Activated T-cell treated with anti-CD3 and anti-CD28 coated beads for 24 hours (primary cell): ENCODE data around the gene SHOC2.
A peak's percentile ranks its signal among the peaks of the same experiment; 100 is the strongest.

Source experiments
- DNase-seq: peaks from one replicate; pipeline ENCODE4 v3.0.0-alpha.2; 2020; ENCODE audit warnings: low read depth

SHOC2 gene

DNA sequence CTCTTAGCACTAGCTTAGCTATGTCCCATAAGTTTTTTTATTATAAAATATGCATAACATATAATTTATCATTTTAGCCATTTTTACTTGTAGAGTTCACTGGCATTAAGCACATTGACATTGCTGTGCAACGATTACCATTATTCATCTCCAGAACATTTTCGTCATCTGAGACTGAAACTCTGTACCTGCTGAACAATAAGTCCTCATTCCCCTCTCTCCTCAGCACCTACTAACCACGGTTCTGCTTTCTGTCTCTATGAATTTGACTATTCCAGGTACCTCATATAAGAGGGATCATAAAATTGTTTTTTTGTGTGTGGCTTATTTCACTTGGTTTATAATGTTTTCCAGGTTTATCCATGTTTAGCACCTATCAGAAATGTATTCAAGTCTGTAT lies 64.1 kb downstream of the SHOC2 start:
- DNase-seq, result no peak

DNA sequence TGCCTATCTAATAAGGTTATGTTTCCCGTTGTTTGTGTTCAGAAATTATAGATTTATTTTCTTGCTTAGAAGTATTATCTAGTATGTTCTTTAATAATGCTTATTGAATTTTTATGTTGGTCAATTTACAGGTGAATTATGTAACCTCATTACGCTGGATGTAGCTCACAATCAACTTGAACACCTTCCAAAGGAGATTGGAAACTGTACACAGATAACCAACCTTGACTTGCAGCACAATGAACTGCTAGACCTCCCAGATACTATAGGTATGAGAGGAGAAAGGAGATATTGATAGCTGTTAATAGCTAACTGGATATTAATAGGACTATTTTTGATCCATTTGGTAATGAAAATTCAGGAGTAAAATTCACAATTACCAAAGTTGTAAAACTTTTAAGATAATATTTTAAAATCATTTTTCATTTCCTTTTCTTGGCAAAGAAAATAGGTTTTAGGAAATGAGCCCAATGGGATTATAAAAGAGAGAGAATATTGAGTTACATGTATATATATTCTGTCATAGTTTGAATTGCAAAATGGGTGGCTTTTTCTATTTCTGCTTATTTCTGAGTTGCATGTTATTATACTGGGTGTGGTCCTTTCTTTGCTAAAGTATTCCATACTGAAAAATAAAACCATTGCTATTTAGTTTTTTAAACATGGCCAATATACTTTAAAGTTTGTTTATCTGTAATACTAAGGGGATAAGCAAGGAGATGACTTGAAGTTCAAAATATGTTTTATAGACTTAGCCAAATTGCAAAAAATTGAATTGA lies 66.3 kb downstream of the SHOC2 start:
- no peak for DNase-seq

DNA sequence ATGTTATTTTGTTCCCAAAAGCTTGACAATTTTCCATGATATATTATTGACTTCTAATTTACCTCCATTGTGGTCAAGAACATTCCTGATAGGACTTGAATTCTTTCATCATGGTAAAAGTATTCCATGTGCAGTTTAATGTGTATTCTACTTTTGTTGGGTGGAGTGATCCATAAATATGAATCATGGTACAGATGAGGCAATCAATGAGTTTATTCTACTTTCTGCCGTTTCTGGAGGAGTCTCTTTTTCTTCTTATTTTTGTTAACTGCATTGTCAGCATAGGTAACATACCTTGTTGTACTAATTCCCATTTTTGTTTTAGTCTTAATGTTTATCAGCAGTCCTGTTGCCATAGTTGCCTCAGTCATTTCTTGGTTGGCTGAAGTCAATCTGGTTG lies 69.6 kb downstream of the SHOC2 start:
- DNase-seq, result no peak

DNA sequence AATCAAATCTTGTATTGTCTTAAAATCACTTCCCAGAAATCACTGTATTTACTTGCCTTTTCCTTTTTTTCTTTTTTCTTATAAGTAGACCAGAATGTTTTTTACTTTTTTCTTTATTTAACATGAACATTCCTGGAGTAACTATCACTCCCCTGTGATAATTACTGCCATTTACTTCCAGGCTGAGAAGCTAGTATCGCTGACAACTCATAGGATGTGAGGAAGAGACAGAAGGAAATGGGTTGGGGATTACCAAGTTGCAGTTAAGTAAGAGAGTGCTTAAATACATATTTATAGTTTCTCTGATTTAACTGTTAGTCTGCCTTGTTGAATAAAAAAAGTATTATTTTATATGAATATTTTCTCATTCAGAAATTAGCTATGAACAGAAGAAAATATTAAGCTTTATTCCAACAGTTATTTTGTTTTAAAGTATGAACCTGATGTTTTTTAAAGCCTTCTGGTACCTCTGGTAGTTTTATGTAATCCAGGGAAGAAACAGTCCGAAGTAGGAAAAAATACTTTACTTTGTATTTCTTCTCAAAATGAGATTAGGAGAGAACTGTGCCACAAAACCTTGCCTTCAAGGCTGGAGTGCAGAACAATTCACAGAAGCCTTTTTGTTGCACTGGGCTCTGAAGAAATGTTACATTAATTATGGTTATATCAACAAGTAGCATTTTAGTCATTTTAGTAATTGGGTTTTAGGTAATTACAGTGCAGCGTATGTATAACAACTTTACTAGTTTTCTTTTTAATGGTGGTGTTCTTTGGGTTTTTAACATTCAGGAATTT lies 72.8 kb downstream of the SHOC2 start:
- DNase-seq, result no peak

DNA sequence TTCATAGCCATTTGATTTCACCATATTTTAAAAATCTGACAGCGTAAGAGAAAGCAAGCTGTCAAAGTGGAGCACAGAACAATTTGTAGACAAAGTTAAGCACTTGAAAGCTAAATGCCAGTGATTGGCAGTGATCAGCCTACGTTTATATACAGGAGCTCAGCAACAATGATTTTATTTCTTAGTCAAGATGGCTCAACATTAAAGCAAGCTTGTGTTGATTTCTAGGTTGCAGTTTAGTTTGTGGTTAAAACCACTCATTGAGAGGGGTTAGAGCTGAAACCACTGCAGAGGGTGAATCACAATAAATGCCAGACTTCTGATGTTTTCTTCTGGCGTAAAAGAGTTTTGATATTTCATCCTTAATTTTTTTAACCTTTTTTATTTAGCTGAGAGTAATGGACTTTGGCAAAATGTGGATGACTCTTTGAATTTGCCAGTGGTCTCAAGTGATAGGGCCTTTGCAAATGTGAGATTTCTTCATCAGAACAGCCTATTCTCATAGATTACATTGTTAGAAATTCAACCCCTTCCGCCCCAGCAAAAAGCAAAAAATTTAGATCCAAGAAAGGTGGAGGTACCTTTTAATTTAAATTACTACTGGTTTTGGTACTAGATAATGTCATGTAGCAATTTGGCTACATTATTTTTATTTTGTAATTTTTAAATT lies 73.8 kb downstream of the SHOC2 start:
- DNase-seq, result peak; percentile 4

DNA sequence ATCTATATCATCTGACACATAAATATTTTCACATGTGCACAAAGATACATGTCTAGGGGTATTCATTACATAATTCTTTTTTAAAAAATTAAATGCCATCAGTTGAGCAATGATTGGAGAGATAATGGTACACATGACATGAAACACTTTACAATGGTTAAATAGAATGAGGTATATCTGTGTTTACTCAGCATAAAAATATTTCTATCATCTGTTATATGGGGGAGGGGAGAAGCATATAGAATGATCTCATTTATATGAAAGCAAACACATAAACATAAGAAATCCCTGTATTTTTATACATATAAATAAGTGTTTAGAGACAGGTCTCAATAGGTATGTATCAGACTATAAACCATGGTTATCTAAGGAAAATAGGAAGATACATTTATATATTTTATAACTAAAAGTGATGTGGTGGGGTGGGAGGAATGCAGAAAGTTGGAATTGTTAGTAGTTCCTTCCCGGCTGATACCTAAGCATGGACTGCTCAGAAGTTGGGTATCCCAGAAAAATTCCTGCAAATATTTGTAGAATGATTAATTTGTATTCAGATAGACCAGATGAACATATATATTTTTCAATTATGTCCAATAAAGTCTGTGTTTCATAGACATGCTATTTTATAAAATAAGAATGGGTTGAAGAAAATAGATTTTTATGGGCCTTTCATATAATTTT lies 75.1 kb downstream of the SHOC2 start:
- DNase-seq, result no peak

DNA sequence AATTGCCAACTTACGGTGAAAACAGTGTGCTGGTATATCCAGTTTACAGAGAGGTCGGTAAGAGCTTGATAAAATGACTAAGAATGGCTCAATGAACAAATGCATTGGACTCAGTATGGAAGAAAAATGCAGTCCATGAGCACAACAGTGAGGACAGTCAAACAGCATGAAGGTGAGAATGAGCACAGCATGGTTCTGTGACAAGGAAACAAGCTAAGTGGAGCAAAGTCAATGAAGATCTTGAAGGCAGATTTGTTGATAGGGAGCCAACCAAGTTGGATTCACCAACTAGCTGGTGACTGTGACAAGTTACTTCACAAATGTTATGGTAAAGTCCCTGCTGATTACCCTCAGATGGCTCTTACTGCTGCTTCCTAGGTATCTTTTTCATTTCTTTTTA lies 75.9 kb downstream of the SHOC2 start:
- no peak for DNase-seq

DNA sequence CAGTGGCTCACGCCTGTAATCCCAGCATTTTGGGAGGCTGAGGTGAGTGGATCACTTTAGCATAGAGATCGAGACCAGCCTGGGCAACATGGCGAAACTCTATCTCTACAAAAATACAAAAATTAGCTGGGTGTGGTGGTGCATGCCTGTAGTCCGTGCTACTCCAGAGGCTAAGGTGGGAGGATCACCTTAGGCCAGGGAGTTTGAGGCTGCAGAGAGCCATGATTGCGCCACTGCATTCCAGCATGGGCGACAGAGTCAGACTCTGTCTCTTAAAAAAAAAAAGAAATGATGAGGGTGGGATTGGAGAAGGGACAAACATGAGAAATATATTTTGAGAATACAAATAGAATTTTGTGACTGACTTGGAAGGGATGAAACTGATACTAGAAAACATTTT lies 76.9 kb downstream of the SHOC2 start:
- DNase-seq, result no peak

DNA sequence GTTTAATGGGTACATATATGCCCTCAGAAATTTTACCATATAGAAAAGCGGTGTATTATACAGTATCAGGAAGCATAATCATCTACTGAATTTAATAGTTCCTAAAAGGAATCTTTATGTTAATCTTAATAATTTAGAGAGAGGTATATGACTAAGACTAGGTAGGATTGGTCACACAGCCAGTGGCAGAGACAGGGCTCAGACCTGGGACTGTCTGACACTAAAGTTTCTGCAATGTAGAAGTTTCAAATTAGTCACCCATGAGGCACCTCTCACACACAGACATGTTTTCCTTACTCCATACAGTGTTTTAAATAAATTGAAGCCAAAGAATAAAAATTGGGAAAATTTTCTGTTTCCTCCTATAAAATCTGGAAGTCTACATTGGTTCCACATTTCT lies 84.6 kb downstream of the SHOC2 start:
- no peak for DNase-seq

DNA sequence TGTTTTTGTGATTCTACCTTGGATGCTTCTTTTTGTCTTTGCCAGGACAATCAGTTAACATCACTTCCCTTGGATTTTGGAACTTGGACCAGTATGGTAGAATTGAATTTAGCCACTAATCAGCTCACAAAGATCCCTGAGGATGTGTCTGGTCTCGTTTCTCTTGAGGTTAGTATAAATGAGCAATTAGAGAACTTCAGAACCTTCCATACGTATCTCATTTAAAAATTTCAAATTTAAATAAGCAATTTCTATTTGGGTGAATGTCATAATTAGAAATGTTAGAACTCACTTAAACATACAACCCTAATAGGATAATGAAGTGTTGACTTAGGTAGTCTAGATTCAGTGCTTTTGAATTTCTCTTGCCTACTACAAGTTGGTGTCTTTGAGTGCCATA lies 88.1 kb downstream of the SHOC2 start:
- DNase-seq, result no peak

DNA sequence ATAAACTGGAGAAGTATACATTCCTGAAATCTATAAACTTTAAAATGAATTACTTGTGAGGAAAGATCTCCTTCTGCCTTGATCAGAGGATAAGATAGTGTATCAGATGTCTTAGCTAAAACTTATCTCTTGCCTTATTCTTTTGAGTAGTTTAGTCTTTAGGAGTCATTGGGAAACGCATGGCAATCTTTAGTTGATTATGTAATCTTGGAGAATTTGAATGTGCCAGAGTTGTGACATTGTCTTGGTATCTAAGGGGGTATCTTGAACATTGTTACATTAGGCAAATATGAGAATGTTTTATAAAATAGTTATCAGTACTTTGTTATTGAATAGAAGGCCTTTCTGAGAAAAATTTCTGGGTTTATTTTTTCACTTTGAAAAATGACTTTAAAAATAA lies 95.8 kb downstream of the SHOC2 start:
- DNase-seq, result no peak

DNA sequence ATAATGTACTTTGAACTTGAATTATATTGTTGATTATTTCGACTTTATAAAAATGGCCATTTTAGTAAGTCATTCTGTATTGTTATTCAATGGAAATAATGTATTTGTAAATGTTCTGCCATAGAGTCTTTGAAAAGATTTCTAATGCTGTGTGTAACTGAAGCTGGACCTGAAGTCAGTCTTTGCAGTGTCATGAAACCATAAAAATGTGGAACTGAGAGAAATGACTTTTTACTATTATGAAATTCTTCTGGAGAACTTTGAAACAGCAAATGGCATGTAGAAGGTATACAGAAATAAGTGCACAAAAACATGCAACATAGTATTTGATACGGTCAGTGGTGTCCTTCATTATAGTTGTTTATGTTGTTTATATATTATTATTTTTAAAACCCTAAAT lies 97.7 kb downstream of the SHOC2 start:
- no peak for DNase-seq

DNA sequence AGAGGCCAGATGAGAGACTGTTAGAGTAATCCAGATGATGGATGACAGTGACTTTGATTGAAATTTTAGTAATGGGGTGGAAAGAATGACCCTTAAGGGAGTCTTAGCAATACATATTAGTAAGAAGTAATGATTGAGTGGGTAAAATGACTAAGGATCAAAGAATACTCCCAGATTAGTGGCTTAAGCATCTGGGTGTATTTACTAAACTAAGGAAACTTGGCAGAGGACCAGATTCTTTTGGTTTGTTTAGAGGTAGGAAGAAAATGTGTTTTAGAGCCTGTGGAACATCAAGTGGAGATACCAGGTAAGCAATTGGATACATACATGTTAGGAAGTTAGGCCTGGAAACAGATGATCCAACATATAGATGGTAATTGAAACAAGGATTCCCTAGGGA lies 98.6 kb downstream of the SHOC2 start:
- no peak for DNase-seq

DNA sequence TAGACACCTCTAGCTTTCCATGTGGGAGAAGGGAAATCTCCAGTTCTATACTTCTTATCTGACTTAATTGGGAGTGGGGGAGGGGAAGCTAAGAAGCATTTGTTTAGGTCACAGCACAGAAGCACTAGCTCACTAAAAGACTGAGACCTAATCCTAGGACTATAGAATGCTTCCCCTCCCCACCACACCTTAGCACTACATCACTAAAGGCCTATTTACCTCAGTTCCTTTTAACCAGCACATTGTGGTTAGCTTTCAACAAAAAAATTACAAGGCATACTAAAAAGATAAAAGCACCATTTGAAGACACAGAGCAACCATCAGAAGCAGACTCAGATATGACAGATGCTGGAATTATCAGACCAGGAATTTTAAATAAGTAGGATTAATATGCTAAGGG lies 103.7 kb downstream of the SHOC2 start:
- DNase-seq, result no peak

DNA sequence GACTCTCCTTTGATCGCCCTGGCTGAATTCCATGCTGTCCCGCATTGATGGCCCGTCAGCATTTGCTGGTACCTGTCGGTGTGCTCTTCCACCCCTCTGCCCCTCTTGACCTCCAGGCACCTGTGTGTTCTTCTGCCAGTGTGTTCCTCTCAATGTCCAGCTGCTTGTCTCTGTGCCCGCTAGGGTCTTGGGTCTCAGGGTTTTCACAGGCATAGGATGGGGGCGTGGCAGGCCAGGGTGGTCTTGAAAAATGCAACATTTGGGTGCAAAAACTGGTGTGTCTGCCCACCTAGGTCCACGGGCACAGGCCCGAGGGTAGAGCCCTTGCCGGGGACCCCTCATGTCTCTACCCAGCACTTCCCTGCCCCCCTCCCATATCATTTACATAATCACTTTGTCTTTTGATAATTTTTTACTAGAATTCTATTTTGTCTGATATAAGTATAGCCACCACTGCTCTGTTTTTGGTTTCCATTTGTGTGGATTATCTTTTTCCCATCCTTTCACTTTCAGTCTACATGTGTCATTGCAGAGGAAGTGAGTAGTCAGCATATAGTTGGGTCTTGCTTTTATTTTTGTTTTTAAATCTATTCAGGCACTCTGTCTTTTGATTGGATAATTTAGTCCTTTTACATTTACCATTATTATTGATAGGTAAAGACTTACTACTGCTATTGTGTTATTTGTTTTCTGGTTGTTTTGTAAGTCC lies 110.8 kb downstream of the SHOC2 start:
- DNase-seq, result no peak

DNA sequence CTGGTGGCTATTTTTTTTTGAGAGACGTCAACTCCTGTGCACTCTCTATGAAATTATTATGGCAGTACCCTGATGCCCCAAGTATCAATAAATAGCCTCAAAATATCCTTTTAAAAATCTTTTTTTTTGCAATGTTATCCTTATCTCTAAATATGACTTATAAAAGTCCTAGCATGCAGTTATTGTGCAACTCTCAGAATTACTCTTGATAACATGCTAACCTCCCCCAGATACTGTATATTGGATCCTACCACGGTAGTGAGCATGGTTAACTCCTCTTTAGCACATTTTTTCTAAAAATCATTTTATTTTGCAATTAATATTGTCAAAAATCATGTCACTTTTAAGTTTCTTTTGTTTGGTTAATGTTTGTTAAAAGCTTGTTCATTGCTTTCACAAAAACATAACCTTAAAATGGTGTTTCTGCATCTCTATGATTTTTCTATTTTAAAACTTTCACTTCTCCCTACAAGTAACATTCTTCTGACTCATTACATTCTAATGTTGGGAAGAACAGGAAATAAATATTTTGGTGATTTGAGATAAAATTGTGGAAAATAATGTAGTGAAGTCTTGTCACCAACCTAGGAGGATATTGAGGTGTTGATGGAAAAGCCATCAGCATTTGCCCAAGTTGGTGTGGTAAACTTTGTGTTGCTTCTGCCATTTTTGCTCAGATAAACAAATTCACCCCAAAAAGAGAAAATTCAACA lies 115.3 kb downstream of the SHOC2 start:
- DNase-seq, result no peak

DNA sequence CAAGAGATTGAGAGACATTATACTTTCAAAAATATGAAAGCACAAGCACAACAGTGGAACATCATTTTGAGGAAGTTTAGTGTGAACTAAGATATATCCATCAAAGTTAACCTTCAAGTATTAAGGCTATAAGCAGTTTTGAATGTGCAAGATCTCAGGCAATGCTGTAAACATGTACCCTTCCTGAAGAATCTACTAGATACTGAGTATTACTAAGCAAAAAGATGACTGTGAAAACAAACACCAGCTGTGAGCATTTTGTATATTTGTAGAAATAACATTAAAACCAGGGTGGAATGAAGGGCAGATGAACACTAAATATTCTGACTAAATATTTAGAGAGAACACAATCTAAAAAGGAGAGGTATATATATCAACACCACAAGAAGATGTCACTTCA lies 116.1 kb downstream of the SHOC2 start:
- no peak for DNase-seq

DNA sequence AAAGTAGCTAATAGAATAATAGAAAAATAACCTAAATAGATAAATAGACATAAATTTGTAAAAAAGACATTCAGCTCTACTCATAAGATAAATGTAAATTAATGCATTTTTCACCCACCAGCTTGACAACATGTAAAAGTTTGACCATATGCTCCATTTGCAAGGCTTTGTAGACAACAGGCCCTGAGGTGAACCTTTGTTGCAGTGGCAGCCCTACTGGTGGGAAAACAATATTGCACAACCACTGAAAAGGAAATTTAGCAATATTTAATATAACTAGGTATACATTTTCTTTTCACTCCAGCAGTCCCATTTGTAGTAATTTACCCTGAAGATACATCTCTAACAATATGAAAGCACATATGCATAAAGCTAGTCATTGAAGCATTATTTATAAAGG lies 118.5 kb downstream of the SHOC2 start:
- DNase-seq, result no peak

DNA sequence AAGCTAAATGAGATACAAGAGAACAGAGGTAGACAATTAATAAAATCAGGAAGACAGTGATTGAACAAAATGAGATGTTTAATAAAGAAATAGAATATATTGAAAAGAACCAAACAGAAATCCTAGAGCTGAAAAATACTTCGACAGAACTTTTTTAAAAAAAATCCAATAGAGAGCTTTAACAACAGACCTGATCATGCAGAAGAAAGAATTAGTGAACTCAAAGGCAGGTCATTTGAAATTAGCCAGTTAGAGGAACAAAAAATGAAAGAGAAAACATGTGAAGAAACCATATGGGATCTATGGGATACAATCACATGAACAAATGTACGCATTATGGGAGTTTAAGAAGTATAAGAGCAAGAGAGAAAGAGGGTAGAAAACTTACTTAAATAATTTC lies 120.1 kb downstream of the SHOC2 start:
- no peak for DNase-seq

DNA sequence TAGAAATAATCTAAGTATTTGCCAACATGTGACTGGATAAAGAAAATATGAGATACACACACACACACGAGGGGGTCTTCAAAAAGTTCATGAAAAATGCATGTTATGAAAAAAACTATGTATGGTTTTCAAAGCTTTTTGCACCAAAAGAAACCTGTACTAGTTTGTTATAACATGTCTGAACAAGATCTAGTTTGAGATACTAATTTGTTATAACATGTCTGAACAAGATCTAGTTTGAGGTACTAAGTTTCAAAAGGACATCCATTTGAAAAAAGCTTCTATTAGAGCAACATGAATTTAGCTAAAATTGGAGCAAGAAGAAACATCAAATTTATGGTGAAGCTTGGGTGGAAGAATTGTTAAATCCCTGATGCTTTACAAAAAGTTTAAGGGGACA lies 137.6 kb downstream of the SHOC2 start:
- DNase-seq, result no peak
